Immature natural killer cell (primary cell): ENCODE data around the gene RFTN2. TPM values are rescaled to one million over a fixed set of nuclear protein-coding genes. Genes with fewer than 3 reads are reported as not detected.
"Not testable (repeated sequence)": the region's sequence is repeated elsewhere in the genome, so short reads cannot be mapped to it uniquely, and the experiment has no call there.

ENCODE experiments used
- DNase-seq, 3 donors: peaks; one replicate each; pipeline ENCODE4 v3.0.0; 2022; ENCODE audit warnings: mixed read lengths in 1 of 3
- H3K27ac Mint-ChIP-seq, 6 donors: one replicate each; pipeline ENCODE4 v1.8.0; 2020; ENCODE audit warnings: mixed read lengths in 6 of 6, mild to moderate bottlenecking in 5 of 6, inconsistent platforms in 4 of 6, moderate library complexity in 3 of 6
- H3K27me3 Mint-ChIP-seq, 3 donors: one replicate each; pipeline ENCODE4 v1.8.0; 2020 to 2021; ENCODE audit warnings: low read depth in 3 of 3, mild to moderate bottlenecking in 3 of 3, mixed read lengths in 3 of 3, moderate library complexity in 3 of 3, inconsistent platforms in 1 of 3
- H3K36me3 Mint-ChIP-seq, 3 donors: one replicate each; pipeline ENCODE4 v1.8.0; 2020; ENCODE audit warnings: mixed read lengths in 3 of 3, inconsistent platforms in 2 of 3, mild to moderate bottlenecking in 2 of 3
- H3K4me1 Mint-ChIP-seq, 2 donors: one replicate each; pipeline ENCODE4 v1.8.0; 2020; ENCODE audit warnings: inconsistent platforms in 2 of 2, mild to moderate bottlenecking in 2 of 2, mixed read lengths in 2 of 2, moderate library complexity in 1 of 2
- H3K4me3 Mint-ChIP-seq, 5 donors: one replicate each; pipeline ENCODE4 v1.8.0; 2020; ENCODE audit warnings: mild to moderate bottlenecking in 5 of 5, mixed read lengths in 5 of 5, inconsistent platforms in 3 of 5, moderate library complexity in 3 of 5
- H3K9me3 Mint-ChIP-seq, 6 donors: one replicate each; pipeline ENCODE4 v1.8.0; 2020; ENCODE audit warnings: mild to moderate bottlenecking in 6 of 6, mixed read lengths in 6 of 6, inconsistent platforms in 4 of 6, moderate library complexity in 3 of 6
- polyA plus RNA-seq, 3 donors: library from polyadenylated mRNA; unstranded; fragments of 300-500 nt; fragmentation: Illumina TruSeq; gene quantifications; one replicate each; pipeline ENCODE4 v1.2.3, GENCODE V29; 2021

RFTN2 gene
- polyA plus RNA-seq, 3 donors from 2014 or later = 0.06 TPM; not detected in 2

GRCh38 chr2:197704434-197705120 is 29.2 kb upstream of the RFTN2 start:
- H3K36me3 Mint-ChIP-seq = peaks cover 0 to 2% (median 0%) of the 10 kb centered on the region in 3 donors
- no peak for DNase-seq
- peak overlapping the region; percentile 89 to 99 (median 92) for H3K27ac Mint-ChIP-seq
- H3K4me1 Mint-ChIP-seq = peaks cover 39 to 50% of the 10 kb centered on the region in 2 donors
- peak overlapping the region; percentile 83 to 91 (median 87) for H3K4me3 Mint-ChIP-seq
- H3K9me3 Mint-ChIP-seq = no peaks in the 10 kb centered on the region
- H3K27me3 Mint-ChIP-seq = peaks cover 3 to 17% (median 14%) of the 10 kb centered on the region in 3 donors

DNA sequence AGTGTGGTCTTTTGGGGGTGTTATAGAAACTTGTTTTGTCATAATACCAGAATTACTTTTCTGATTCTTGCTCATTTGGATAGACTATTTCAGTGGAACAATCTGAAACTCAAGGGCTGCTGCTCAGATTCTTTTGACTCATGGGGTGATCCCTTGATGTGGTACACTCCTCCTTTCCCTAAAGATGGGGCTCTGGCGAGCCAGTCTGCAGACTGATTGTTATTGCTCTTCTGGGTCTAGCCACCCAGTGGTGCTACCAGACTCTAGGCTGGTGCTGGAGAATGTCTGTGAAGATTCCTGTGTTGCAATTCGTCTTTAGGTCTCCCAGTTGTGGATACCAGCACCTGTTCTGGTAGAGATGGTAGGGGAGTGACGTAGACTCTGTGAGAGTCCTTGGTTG is 25.6 kb upstream of the RFTN2 start:
- Mint-ChIP-seq H3K9me3 (no peaks in the 10 kb centered on the region), H3K27ac (no peak overlapping the region), H3K4me1 (peaks cover 10 to 14% of the 10 kb centered on the region in 2 donors), H3K27me3 (peaks cover 3 to 15% (median 15%) of the 10 kb centered on the region in 3 donors), H3K36me3 (peaks cover 0 to 3% (median 2%) of the 10 kb centered on the region in 3 donors), H3K4me3 (no peak overlapping the region)
- DNase-seq = no peak

- H3K4me3 Mint-ChIP-seq, H3K36me3 Mint-ChIP-seq, H3K27me3 Mint-ChIP-seq, H3K4me1 Mint-ChIP-seq, DNase-seq, H3K9me3 Mint-ChIP-seq, H3K27ac Mint-ChIP-seq: not testable (repeated sequence)
These were observed 24.3 kb upstream of the RFTN2 start for GRCh38 chr2:197699724-197700123.

DNA sequence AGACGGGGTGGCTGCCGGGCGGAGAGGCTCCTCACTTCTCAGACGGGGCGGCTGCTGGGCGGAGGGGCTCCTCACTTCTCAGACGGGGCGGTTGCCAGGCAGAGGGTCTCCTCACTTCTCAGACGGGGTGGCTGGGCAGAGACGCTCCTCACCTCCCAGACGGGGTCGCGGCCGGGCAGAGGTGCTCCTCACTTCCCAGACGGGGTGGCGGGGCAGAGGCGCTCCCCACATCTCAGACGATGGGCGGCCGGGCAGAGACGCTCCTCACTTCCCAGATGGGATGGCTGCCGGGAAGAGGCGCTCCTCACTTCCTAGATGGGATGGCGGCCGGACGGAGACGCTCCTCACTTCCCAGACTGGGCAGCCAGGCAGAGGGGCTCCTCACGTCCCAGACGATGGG is 21.2 kb upstream of the RFTN2 start:
- H3K4me1 Mint-ChIP-seq, H3K27me3 Mint-ChIP-seq, H3K27ac Mint-ChIP-seq, DNase-seq, H3K9me3 Mint-ChIP-seq, H3K4me3 Mint-ChIP-seq, H3K36me3 Mint-ChIP-seq: not testable (repeated sequence)

GRCh38 chr2:197695971-197696370 is 20.6 kb upstream of the RFTN2 start:
- DNase-seq, H3K27me3 Mint-ChIP-seq, H3K9me3 Mint-ChIP-seq, H3K27ac Mint-ChIP-seq, H3K4me3 Mint-ChIP-seq, H3K36me3 Mint-ChIP-seq, H3K4me1 Mint-ChIP-seq: not testable (repeated sequence)

GRCh38 chr2:197695206-197695605 is 19.8 kb upstream of the RFTN2 start:
- not testable (repeated sequence) for DNase-seq, H3K4me1 Mint-ChIP-seq, H3K4me3 Mint-ChIP-seq, H3K27me3 Mint-ChIP-seq, H3K36me3 Mint-ChIP-seq, H3K27ac Mint-ChIP-seq, H3K9me3 Mint-ChIP-seq

- H3K36me3 Mint-ChIP-seq = no peaks in the 10 kb centered on the region
- no peak overlapping the region for H3K4me3 Mint-ChIP-seq
- no peak overlapping the region for H3K27ac Mint-ChIP-seq
- no peaks in the 10 kb centered on the region for H3K4me1 Mint-ChIP-seq
- DNase-seq = no peak
- peaks cover 2 to 12% (median 8%) of the 10 kb centered on the region in 3 donors for H3K27me3 Mint-ChIP-seq
- H3K9me3 Mint-ChIP-seq = no peaks in the 10 kb centered on the region
These were observed 2.1 kb upstream of the RFTN2 start for GRCh38 chr2:197677483-197677882.

- no peak overlapping the region for H3K27ac Mint-ChIP-seq
- H3K27me3 Mint-ChIP-seq = peaks cover 2 to 11% (median 9%) of the 10 kb centered on the region in 3 donors
- no peak overlapping the region for H3K4me3 Mint-ChIP-seq
- no peak for DNase-seq
- H3K36me3 Mint-ChIP-seq = no peaks in the 10 kb centered on the region
- H3K9me3 Mint-ChIP-seq = no peaks in the 10 kb centered on the region
- H3K4me1 Mint-ChIP-seq = no peaks in the 10 kb centered on the region
These were observed 1.7 kb upstream of the RFTN2 start for GRCh38 chr2:197677056-197677455.

DNA sequence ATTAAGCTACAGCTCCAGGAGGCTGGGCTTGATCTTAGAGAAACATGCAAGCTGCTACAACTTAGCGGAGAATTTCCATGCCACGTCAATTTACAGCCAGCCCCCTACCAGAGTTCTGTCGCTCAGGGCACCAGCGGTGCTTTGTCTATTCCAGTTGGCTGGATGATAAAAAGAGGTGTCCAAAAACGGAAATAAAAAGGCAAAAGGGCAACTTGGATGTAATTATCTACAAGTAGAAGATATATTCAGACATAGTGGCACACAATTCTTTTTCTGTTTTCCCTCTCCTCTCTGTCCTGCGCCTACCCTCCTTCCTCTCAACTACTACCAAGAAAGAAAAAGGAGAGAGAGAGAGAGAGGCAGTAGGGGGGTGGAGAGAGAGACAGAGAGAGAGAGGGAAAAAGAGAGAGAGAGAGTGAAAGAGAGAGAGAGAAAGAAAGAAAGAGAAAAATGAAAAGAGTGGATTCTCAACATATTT is 363 bp upstream of the RFTN2 start:
- DNase-seq = no peak
- H3K9me3 Mint-ChIP-seq = no peaks in the 10 kb centered on the region
- H3K36me3 Mint-ChIP-seq = no peaks in the 10 kb centered on the region
- no peaks in the 10 kb centered on the region for H3K4me1 Mint-ChIP-seq
- H3K27me3 Mint-ChIP-seq = peaks cover 2 to 9% (median 9%) of the 10 kb centered on the region in 3 donors
- H3K4me3 Mint-ChIP-seq = no peak overlapping the region
- peak overlapping the region in 2 of 6 donors; percentile 16 to 38 for H3K27ac Mint-ChIP-seq

- Mint-ChIP-seq H3K27me3 (peaks cover 2 to 9% (median 9%) of the 10 kb centered on the region in 3 donors), H3K27ac (no peak overlapping the region), H3K36me3 (no peaks in the 10 kb centered on the region), H3K9me3 (peaks cover 0 to 3% (median 0%) of the 10 kb centered on the region in 6 donors), H3K4me1 (no peaks in the 10 kb centered on the region), H3K4me3 (no peak overlapping the region)
- DNase-seq = no peak
These were observed 796 bp downstream of the RFTN2 start for GRCh38 chr2:197674591-197674990.

DNA sequence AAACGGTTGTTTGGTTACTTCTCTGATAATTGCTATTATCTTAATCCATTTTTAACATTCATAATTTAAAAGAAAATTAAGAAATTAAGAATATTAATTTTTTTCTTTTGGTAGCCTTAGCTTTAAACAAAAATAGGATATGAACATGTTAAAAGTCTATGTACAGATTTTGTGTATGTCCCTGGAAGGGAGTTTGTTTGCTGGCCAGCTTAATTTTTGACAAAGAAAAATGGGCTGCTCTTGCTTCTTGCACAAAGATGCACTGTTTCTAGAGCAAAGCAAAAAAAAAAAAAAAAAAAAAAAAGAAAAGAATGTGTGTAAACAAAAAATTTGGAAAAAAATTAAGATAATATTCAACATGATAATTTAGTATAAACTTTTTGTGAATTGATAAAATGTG is 1.3 kb downstream of the RFTN2 start:
- Mint-ChIP-seq H3K27me3 (peaks cover 3 to 9% (median 9%) of the 10 kb centered on the region in 3 donors), H3K27ac (no peak overlapping the region), H3K4me1 (no peaks in the 10 kb centered on the region), H3K9me3 (peaks cover 0 to 3% (median 0%) of the 10 kb centered on the region in 6 donors), H3K4me3 (no peak overlapping the region), H3K36me3 (no peaks in the 10 kb centered on the region)
- no peak for DNase-seq

DNA sequence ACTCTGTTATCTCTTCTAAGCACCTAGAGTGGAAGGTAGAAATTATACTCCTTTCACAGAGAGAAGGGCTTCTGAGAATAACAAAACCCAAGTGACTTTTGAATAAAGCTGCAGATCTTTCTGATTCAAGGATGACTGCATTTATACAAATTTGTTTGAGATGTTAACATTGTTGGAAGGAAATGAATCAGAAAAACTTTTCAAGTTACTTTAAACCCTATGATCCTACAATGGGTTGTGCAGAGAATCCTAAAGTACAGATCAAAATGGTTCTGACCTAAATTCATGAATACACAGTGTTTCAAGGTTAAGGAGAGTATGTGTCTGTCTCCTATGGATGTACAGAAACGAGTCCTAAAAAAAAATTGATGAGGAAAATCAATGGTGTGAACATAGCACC is 1.8 kb downstream of the RFTN2 start:
- DNase-seq = no peak
- peaks cover 0 to 3% (median 0%) of the 10 kb centered on the region in 6 donors for H3K9me3 Mint-ChIP-seq
- H3K36me3 Mint-ChIP-seq = no peaks in the 10 kb centered on the region
- H3K27me3 Mint-ChIP-seq = peaks cover 4 to 9% (median 9%) of the 10 kb centered on the region in 3 donors
- H3K4me3 Mint-ChIP-seq = no peak overlapping the region
- H3K27ac Mint-ChIP-seq = no peak overlapping the region
- no peaks in the 10 kb centered on the region for H3K4me1 Mint-ChIP-seq

DNA sequence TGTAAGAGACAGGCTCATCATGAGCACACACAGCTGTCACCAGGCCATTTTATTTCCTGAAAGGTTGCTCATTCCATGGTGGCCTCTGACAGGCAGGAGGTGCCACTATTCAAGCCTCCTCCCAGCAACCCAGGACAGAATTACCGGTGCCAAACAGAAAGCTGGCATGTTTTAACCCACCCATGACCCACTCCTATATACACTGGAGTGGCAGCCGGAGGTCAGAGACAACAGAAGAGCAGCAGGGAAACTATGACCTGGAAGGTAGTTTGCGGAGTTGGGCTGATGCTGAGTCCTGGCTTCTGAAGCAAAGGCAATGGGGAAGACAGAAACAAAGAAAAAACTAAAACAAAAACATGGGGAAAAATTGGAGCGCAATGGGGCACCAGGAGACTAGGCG is 2.3 kb downstream of the RFTN2 start:
- no peaks in the 10 kb centered on the region for H3K36me3 Mint-ChIP-seq

DNA sequence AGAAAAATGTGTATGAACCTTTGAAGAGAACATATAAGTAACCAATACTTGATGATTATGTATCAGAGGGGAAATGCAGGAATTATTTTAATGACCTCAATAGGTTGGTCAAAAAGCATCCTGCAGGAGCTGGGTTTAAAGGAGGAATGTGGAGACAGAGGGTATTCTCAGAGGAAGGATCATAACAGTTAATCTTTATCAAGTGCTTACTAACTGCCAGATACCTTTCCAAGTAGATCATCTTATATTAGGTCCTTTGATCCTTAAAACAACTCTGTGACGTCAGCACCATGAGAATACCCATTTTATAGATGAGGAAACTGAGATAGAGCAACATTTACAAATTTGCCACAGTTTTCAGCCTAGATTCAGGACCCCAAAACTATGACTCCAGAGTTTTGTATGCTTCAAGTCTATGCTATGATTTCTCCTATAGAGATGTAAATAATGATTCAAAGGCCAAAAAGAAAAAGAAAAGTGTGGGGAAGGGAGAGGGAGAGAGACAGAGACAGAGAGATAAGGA is 3.0 kb downstream of the RFTN2 start:
- Mint-ChIP-seq H3K4me3 (no peak overlapping the region), H3K9me3 (peaks cover under 1 to 3% (median 1%) of the 10 kb centered on the region in 6 donors), H3K36me3 (peaks cover 0 to 1% (median 0%) of the 10 kb centered on the region in 3 donors), H3K27ac (peak overlapping the region in 1 of 6 donors; percentile 17), H3K4me1 (no peaks in the 10 kb centered on the region), H3K27me3 (peaks cover 5 to 9% (median 7%) of the 10 kb centered on the region in 3 donors)
- DNase-seq = no peak

More for the DNA sequence above, 2.3 kb downstream of the RFTN2 start:
- peaks cover 0 to 3% (median 0%) of the 10 kb centered on the region in 6 donors for H3K9me3 Mint-ChIP-seq
- no peaks in the 10 kb centered on the region for H3K4me1 Mint-ChIP-seq
- peaks cover 4 to 9% (median 9%) of the 10 kb centered on the region in 3 donors for H3K27me3 Mint-ChIP-seq
- no peak overlapping the region for H3K27ac Mint-ChIP-seq
- no peak for DNase-seq
- H3K4me3 Mint-ChIP-seq = no peak overlapping the region
